HepG2 (cell line): ENCODE results near the gene RAB23. TPM values are rescaled to one million over a fixed set of nuclear protein-coding genes. Genes with fewer than 3 reads are reported as not detected.

Experiments used
- EZH2 ChIP-seq: conservative IDR thresholded peaks from 2 replicates; pipeline ENCODE4 v1.6.1; 2012; ENCODE audit warnings: mild to moderate bottlenecking, low read depth, low read length, moderate library complexity
- GTF2F1 ChIP-seq: fragments of 150-350 bp; IDR thresholded peaks from 2 replicates; pipeline ENCODE4 v1.6.1; 2014; ENCODE audit warnings: low read length
- JUNB ChIP-seq: sonication (generic); formaldehyde crosslinking; IDR thresholded peaks from 2 replicates; pipeline ENCODE4 v1.8.0; 2022; ENCODE audit warnings: missing genetic modification reagents, mild to moderate bottlenecking, borderline replicate concordance
- KDM3A ChIP-seq: IDR thresholded peaks from 2 replicates; pipeline ENCODE4 v1.6.1; 2018; ENCODE audit warnings: low read depth, missing compliant biosample characterization
- MAZ ChIP-seq, 2 experiments: sonication (generic) in 1 of 2; formaldehyde crosslinking in 1 of 2; IDR thresholded peaks; 2 replicates each; pipeline versions ENCODE4 v1.5.0 to v1.6.1; 2012 to 2020; ENCODE audit warnings: low read depth in 2 of 2, mild to moderate bottlenecking in 2 of 2, borderline replicate concordance in 1 of 2, improper control_type of control experiment in 1 of 2, low read length in 1 of 2, missing genetic modification reagents in 1 of 2, moderate library complexity in 1 of 2
- MLLT10 ChIP-seq: sonication (generic); formaldehyde crosslinking; IDR thresholded peaks from 2 replicates; pipeline ENCODE4 v1.4.0; 2020; ENCODE audit warnings: missing genetic modification reagents
- NPAS2 ChIP-seq: sonication (generic); formaldehyde crosslinking; IDR thresholded peaks from 2 replicates; pipeline ENCODE4 v1.8.0; 2022; ENCODE audit warnings: mild to moderate bottlenecking, missing genetic modification reagents, borderline replicate concordance
- NR1H2 ChIP-seq: sonication (generic); formaldehyde crosslinking; IDR thresholded peaks from 2 replicates; pipeline ENCODE4 v1.8.1; 2022; ENCODE audit warnings: low read depth, missing genetic modification reagents, borderline replicate concordance
- NR2F6 ChIP-seq, 2 experiments: IDR thresholded peaks; 2 replicates each; pipeline ENCODE4 v1.6.1; 2016; ENCODE audit warnings: antibody characterized with exemption in 1 of 2, mild to moderate bottlenecking in 1 of 2
- RXRB ChIP-seq: IDR thresholded peaks from 2 replicates; pipeline ENCODE4 v1.6.1; 2016; ENCODE audit warnings: borderline replicate concordance, missing genetic modification reagents, missing compliant biosample characterization
- SAP130 ChIP-seq: IDR thresholded peaks from 2 replicates; pipeline ENCODE4 v1.6.1; 2016; ENCODE audit warnings: low read depth
- SOX13 ChIP-seq, 3 experiments: fragments of 450-650 bp in 1 of 3; sonication (generic) in 1 of 3; formaldehyde crosslinking in 1 of 3; IDR thresholded peaks in 2 of 3; conservative IDR thresholded peaks in 1 of 3; 2 replicates each; pipeline versions ENCODE4 v1.5.0 to v1.6.1; 2016 to 2020; ENCODE audit warnings: antibody characterized with exemption in 1 of 3, mild to moderate bottlenecking in 1 of 3, missing compliant biosample characterization in 1 of 3, missing genetic modification reagents in 1 of 3, moderate library complexity in 1 of 3
- SRY ChIP-seq: sonication (generic); formaldehyde crosslinking; IDR thresholded peaks from 2 replicates; pipeline ENCODE4 v1.8.0; 2022; ENCODE audit warnings: mild to moderate bottlenecking, missing genetic modification reagents
- XBP1 ChIP-seq: sonication (generic); formaldehyde crosslinking; IDR thresholded peaks from 2 replicates; pipeline ENCODE4 v1.5.0; 2020; ENCODE audit warnings: missing genetic modification reagents
- ZMYM2 ChIP-seq: sonication (generic); formaldehyde crosslinking; IDR thresholded peaks from 2 replicates; pipeline ENCODE4 v1.8.0; 2022; ENCODE audit warnings: mild to moderate bottlenecking, missing genetic modification reagents
- ZNF20 ChIP-seq: sonication (generic); formaldehyde crosslinking; IDR thresholded peaks from 2 replicates; pipeline ENCODE4 v1.4.0; 2020; ENCODE audit warnings: mild to moderate bottlenecking, moderate library complexity, missing genetic modification reagents
- ZNF326 ChIP-seq: sonication (generic); formaldehyde crosslinking; IDR thresholded peaks from 2 replicates; pipeline ENCODE4 v1.4.0; 2020; ENCODE audit warnings: missing genetic modification reagents, borderline replicate concordance
- ZNF34 ChIP-seq: sonication (generic); formaldehyde crosslinking; IDR thresholded peaks from 2 replicates; pipeline ENCODE4 v1.4.0; 2020; ENCODE audit warnings: mild to moderate bottlenecking, missing genetic modification reagents, borderline replicate concordance
- ZNF468 ChIP-seq: sonication (generic); formaldehyde crosslinking; IDR thresholded peaks from 2 replicates; pipeline ENCODE4 v1.8.0; 2022; ENCODE audit warnings: mild to moderate bottlenecking, moderate library complexity, missing genetic modification reagents
- ZSCAN20 ChIP-seq: sonication (generic); formaldehyde crosslinking; IDR thresholded peaks from 2 replicates; pipeline ENCODE4 v1.4.0; 2020; ENCODE audit warnings: missing genetic modification reagents, mild to moderate bottlenecking, borderline replicate concordance
- ZSCAN9 ChIP-seq: IDR thresholded peaks from 2 replicates; pipeline ENCODE4 v1.6.1; 2016; ENCODE audit warnings: borderline replicate concordance
- polyA plus RNA-seq, 8 experiments: library from polyadenylated mRNA; depleted of rRNA in 3 of 8; stranded (reverse) in 7 of 8; unstranded in 1 of 8; fragments of >200 nt; fragmentation: Illumina TruSeq in 4 of 8; extraction: Trizol in 4 of 8; gene quantifications; 2 replicates each; pipeline versions ENCODE4 v1.2.1 to v1.2.3, GENCODE V29; 2011 to 2016; ENCODE audit warnings: low read depth in 4 of 8, missing spikeins in 1 of 8, mixed read lengths in 1 of 8; ENCODE audit not compliant: insufficient read depth in 1 of 8
- total RNA-seq, 5 experiments: library from RNA; depleted of rRNA; stranded (reverse); fragments of >200 nt; fragmentation: Illumina TruSeq; extraction: Trizol; gene quantifications; 2 replicates each; pipeline ENCODE4 v1.2.3, GENCODE V29; 2016; ENCODE audit warnings: low read depth in 1 of 5
- TF ChIP-seq, protein P1 (sequence below): sonication (generic); formaldehyde crosslinking; IDR thresholded peaks from 2 replicates; pipeline ENCODE4 v1.8.0; 2022; ENCODE audit warnings: mild to moderate bottlenecking, missing genetic modification reagents, borderline replicate concordance
- TF ChIP-seq, protein P2 (sequence below): sonication (generic); formaldehyde crosslinking; IDR thresholded peaks from 2 replicates; pipeline ENCODE4 v1.4.0; 2020; ENCODE audit warnings: missing genetic modification reagents, borderline replicate concordance

RAB23 gene
- total and polyA plus RNA-seq, 2 of the 13 experiments (the other 11 are each of a cell fraction or from before 2014, with no cell fraction given) = 5.5 to 16.4 TPM

DNA sequence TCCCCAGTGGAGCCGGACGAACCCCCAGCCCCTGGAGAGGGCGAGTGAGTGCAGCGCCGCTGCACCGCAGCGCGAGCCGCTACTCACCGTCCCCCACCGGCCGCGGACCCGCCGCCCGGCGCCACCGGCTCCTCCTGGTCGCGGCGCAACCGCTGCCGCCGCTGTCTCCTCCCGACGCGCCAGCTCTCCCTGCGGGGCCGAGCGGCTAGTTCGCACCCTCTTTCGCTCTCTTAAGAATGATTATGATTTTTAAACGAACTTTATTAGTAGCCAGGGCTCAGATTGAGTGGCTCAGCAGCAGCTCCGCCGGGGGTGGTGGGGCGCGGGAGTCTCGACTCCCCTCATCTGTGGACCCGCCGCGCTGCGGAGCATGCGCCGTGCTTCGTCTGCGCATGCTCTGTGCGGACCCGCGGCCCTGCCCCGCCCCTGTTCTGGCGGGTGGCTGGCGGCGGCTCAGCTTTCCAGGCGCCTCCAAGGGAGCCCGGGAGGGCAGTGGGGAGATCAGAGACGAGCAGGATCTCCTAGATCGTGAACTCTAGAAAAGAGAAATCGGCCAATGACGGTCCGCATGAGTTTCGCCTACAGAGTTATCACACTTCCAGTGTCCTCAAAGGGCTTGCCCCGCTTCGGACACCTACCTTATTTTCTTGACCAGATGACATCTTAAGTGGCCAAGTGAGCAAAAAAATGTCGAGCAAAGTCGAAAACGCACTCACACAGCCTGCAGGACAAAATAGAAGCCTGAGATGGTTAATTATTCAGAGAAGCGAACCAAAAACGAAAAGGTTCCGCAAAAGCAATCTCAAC lies at the start of gene RAB23 (continued):
- peak; percentile 33; the same call in 1 of the 2 replicates for TF ChIP-seq RXRB (CRISPR knock-in tag)
- no peak for TF ChIP-seq ZSCAN20 (CRISPR knock-in tag)
- TF ChIP-seq ZNF468 (CRISPR knock-in tag) = peak; percentile 61; the same call in 1 of the 2 replicates
- no peak for TF ChIP-seq NR2F6 (IDR thresholded peaks at IDR 0.05)
- no peak for TF ChIP-seq NR2F6 (CRISPR knock-in tag; IDR thresholded peaks at IDR 0.05)
- TF ChIP-seq, protein P1, sequence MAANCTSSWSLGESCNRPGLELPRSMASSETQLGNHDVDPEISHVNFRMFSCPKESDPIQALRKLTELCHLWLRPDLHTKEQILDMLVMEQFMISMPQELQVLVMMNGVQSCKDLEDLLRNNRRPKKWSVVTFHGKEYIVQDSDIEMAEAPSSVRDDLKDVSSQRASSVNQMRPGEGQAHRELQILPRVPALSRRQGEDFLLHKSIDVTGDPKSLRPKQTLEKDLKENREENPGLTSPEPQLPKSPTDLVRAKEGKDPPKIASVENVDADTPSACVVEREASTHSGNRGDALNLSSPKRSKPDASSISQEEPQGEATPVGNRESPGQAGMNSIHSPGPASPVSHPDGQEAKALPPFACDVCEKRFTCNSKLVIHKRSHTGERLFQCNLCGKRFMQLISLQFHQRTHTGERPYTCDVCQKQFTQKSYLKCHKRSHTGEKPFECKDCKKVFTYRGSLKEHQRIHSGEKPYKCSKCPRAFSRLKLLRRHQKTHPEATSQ (CRISPR knock-in tag) = no peak
- no peak for TF ChIP-seq EZH2
- TF ChIP-seq ZNF34 (CRISPR knock-in tag) = no peak
- TF ChIP-seq JUNB (CRISPR knock-in tag) = no peak
- TF ChIP-seq ZNF326 (CRISPR knock-in tag) = no peak
- peak; percentile 39; the same call in 1 of the 2 replicates for TF ChIP-seq MAZ (IDR thresholded peaks at IDR 0.05; ENCODE audit: borderline replicate concordance, low read depth, low read length)
- peak; percentile 80; the same call in 1 of the 2 replicates for TF ChIP-seq MAZ (CRISPR knock-in tag; IDR thresholded peaks at IDR 0.05; ENCODE audit: low read depth)
- TF ChIP-seq SAP130 (CRISPR knock-in tag) = peak; percentile 81
- TF ChIP-seq, protein P2, sequence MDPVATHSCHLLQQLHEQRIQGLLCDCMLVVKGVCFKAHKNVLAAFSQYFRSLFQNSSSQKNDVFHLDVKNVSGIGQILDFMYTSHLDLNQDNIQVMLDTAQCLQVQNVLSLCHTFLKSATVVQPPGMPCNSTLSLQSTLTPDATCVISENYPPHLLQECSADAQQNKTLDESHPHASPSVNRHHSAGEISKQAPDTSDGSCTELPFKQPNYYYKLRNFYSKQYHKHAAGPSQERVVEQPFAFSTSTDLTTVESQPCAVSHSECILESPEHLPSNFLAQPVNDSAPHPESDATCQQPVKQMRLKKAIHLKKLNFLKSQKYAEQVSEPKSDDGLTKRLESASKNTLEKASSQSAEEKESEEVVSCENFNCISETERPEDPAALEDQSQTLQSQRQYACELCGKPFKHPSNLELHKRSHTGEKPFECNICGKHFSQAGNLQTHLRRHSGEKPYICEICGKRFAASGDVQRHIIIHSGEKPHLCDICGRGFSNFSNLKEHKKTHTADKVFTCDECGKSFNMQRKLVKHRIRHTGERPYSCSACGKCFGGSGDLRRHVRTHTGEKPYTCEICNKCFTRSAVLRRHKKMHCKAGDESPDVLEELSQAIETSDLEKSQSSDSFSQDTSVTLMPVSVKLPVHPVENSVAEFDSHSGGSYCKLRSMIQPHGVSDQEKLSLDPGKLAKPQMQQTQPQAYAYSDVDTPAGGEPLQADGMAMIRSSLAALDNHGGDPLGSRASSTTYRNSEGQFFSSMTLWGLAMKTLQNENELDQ (CRISPR knock-in tag) = no peak
- TF ChIP-seq SRY (CRISPR knock-in tag) = peak; percentile 58; the same call in 1 of the 2 replicates
- TF ChIP-seq NPAS2 (CRISPR knock-in tag) = no peak
- TF ChIP-seq SOX13 (IDR thresholded peaks at IDR 0.05) = peak; percentile 20; the same call in 1 of the 2 replicates
- TF ChIP-seq SOX13 (CRISPR knock-in tag; conservative IDR thresholded peaks at IDR 0.05 in 1 of 2, IDR thresholded peaks at IDR 0.05 in 1 of 2) = 0 out of 4 replicates have a peak, but pooled peaks of 1 of the 2 experiments have one; percentile 14
- peak; percentile 63 for TF ChIP-seq ZNF20
- TF ChIP-seq NR1H2 (CRISPR knock-in tag) = no peak
- TF ChIP-seq XBP1 = no peak
- no peak for TF ChIP-seq MLLT10 (CRISPR knock-in tag)
- no peak for TF ChIP-seq ZMYM2
- TF ChIP-seq KDM3A (CRISPR knock-in tag) = peak; percentile 51; the same call in 1 of the 2 replicates
- TF ChIP-seq GTF2F1 = no peak
- no peak for TF ChIP-seq ZSCAN9 (CRISPR knock-in tag)
